Body of pancreas (tissue), 4 donors: ENCODE results near the gene ZYG11A. TPM values are rescaled to one million over a fixed set of nuclear protein-coding genes. Genes with fewer than 3 reads are reported as not detected.

Source experiments
- ATAC-seq: fragments of 150-250 bp; one replicate; pipeline ENCODE4 v1.9.1; 2016
- DNase-seq, 4 donors: peaks; one replicate each; pipeline ENCODE4 v3.0.0-alpha.2; 2019
- H3K27ac ChIP-seq, 4 donors: fragments of 200-600 bp; sonication (generic); 1 replicate in 3 of 4; 2 replicates in 1 of 4; pipeline versions ENCODE4 v1.5.1 to v1.6.1; 2016 to 2019; ENCODE audit warnings: mild to moderate bottlenecking in 1 of 4, mixed read lengths in 1 of 4, moderate library complexity in 1 of 4
- H3K27me3 ChIP-seq, 2 donors: fragments of 200-600 bp; sonication (generic); one replicate each; pipeline ENCODE4 v1.6.0; 2016; ENCODE audit warnings: mild to moderate bottlenecking in 1 of 2
- H3K36me3 ChIP-seq, 2 donors: fragments of 200-600 bp; sonication (generic); replicated peaks in 1 of 2; 2 replicates each; pipeline ENCODE4 v1.5.1; 2016; ENCODE audit warnings: low read depth in 2 of 2; ENCODE audit not compliant: insufficient read depth in 1 of 2
- H3K4me1 ChIP-seq: fragments of 200-600 bp; sonication (generic); one replicate; pipeline ENCODE4 v1.6.0; 2016
- H3K4me3 ChIP-seq, 2 donors: fragments of 200-600 bp; sonication (generic); 1 replicate in 1 of 2; 2 replicates in 1 of 2; pipeline ENCODE4 v1.5.1; 2016 to 2019
- H3K9me3 ChIP-seq, 3 donors: fragments of 200-600 bp; sonication (generic); 1 replicate in 2 of 3; 2 replicates in 1 of 3; pipeline ENCODE4 v1.5.1; 2016
- CTCF ChIP-seq, 7 experiments: fragments of 450-650 bp in 4 of 7; fragments of 200-600 bp in 3 of 7; sonication (generic) in 3 of 7; IDR thresholded peaks; one replicate each; pipeline ENCODE4 v1.5.1; 2016 to 2019; ENCODE audit warnings: antibody characterized with exemption in 7 of 7
- POLR2A ChIP-seq, 3 donors: fragments of 450-650 bp; IDR thresholded peaks; one replicate each; pipeline ENCODE4 v1.6.1; 2016; ENCODE audit warnings: antibody characterized with exemption in 3 of 3, mild to moderate bottlenecking in 2 of 3
- WGBS, 2 donors: methylation state at CpG; one replicate each; pipeline ENCODE4 v1.1.5; 2017; 5-methylcytosine and 5-hydroxymethylcytosine counted together
- intact Hi-C: fragments of 100-400 bp; cut with DNase I; formaldehyde crosslinking; loops from one replicate; pipeline ENCODE4 v1.15.1; 2023
- microRNA counts, 2 donors: library from miRNA; unstranded; fragments of <30 nt; microRNA quantifications; one replicate each; lab custom pipeline; 2017
- microRNA-seq, 2 donors: library from miRNA; unstranded; fragments of <30 nt; microRNA quantifications; one replicate each; pipeline ENCODE4, GENCODE V29; 2016; ENCODE audit warnings: borderline number of aligned reads in 2 of 2, borderline replicate concordance in 2 of 2
- small RNA-seq: library from RNA; depleted of rRNA; stranded (forward); fragments of <200 nt; gene quantifications from one replicate; pipeline ENCODE3, GENCODE V24; 2016
- total RNA-seq, 2 donors: library from RNA; depleted of rRNA; stranded (reverse); fragments of >200 nt; gene quantifications; one replicate each; pipeline ENCODE4 v1.1.0, GENCODE V29; 2016

ZYG11A gene
- total RNA-seq, 2 donors from 2014 or later = not detected

- Histone ChIP-seq H3K27ac (no peak overlapping the region), H3K36me3 (no peaks in the 10 kb centered on the region), H3K4me1 (peaks cover 4% of the 10 kb centered on the region), H3K27me3 (no peaks in the 10 kb centered on the region), H3K9me3 (no peaks in the 10 kb centered on the region), H3K4me3 (no peak overlapping the region)
- DNase-seq (no peak), ATAC-seq (no peak)
- 72 to 100% methylated on average over 2 to 3 of the region's 3 CpGs for WGBS, 2 donors
- TF ChIP-seq CTCF (IDR thresholded peaks at IDR 0.05) (no peak), POLR2A (IDR thresholded peaks at IDR 0.05) (no peak)
- intact Hi-C loops = no loop called here
Measured at GRCh38 chr1:52943876-52944416, 101.4 kb downstream of the ZYG11A start.

GRCh38 chr1:52944566-52944965, 102.0 kb downstream of the ZYG11A start:
- Histone ChIP-seq H3K27me3 (no peaks in the 10 kb centered on the region), H3K4me3 (no peak overlapping the region), H3K36me3 (no peaks in the 10 kb centered on the region), H3K9me3 (no peaks in the 10 kb centered on the region), H3K4me1 (peaks cover 4% of the 10 kb centered on the region), H3K27ac (no peak overlapping the region)
- TF ChIP-seq POLR2A (IDR thresholded peaks at IDR 0.05) (no peak), CTCF (IDR thresholded peaks at IDR 0.05) (no peak)
- intact Hi-C loops = no loop called here
- WGBS, 2 donors = 75 to 88% methylated on average over 10 of the region's 10 CpGs
- no peak for ATAC-seq
- DNase-seq = no peak

MicroRNAs within 50 kb of the gene (microRNA counts, 767-probe panel; counts per million panel counts)
- microRNA hsa-miR-1273f (lab: Ali Mortazavi, UCI) = 0 to 736 counts per million in 2 donors
- microRNA hsa-miR-1273g-5p (lab: Ali Mortazavi, UCI) = 0 to 736 counts per million in 2 donors

Small RNAs within 50 kb of the gene (microRNA-seq; reads per million reads assigned to microRNA genes)
- 0 reads per million in 2 donors for gene MIR1273F
- 0 reads per million in 2 donors for gene MIR1273G
- 0 reads per million in 2 donors for gene MIR5095

Small RNAs within 50 kb of the gene (small RNA-seq; reads per million reads assigned to genes)
- gene AC099677.1 = not detected
- not detected for gene AC099677.2
- not detected for gene MIR1273F
- not detected for gene MIR1273G
- not detected for gene MIR5095
- not detected for gene RNU6-969P

Other genes starting within 250 kb of the ZYG11A start
- gene GPX7, start 240.4 kb upstream of the ZYG11A start, total RNA-seq = 10 to 100 TPM in 1 of 2 donors, 1 to 10 TPM in 1; 9.6 to 22.1 TPM
- not detected for gene SHISAL2A, start 209.6 kb upstream of the ZYG11A start, total RNA-seq
- 1 to 10 TPM; 4.3 to 6.0 TPM for gene COA7, start 144.4 kb upstream of the ZYG11A start, total RNA-seq
- 10 to 100 TPM; 16.3 to 16.5 TPM for gene ZYG11B, start 116.3 kb upstream of the ZYG11A start, total RNA-seq
- gene ECHDC2, start 79.0 kb downstream of the ZYG11A start, total RNA-seq = 100 to 1,000 TPM; 143 to 189 TPM
- gene SCP2, start 84.5 kb downstream of the ZYG11A start, total RNA-seq = 10 to 100 TPM; 87.4 to 90.3 TPM
- gene PODN, start 219.5 kb downstream of the ZYG11A start, total RNA-seq = 100 to 1,000 TPM in 1 of 2 donors, 10 to 100 TPM in 1; 35.8 to 123 TPM